HG03575 (cell line): ENCODE measurements around the gene ZMAT1.
"Not testable (repeated sequence)": the region's sequence is repeated elsewhere in the genome, so short reads cannot be mapped to it uniquely, and the experiment has no call there.

Experiments
- ATAC-seq: cut with Tn5 transposase; IDR thresholded peaks from one replicate; pipeline ENCODE4 v1.9.1; 2021; ENCODE audit not compliant: unreplicated experiment, insufficient number of reproducible peaks, low FRiP score; ENCODE audit errors: extremely low read depth

The ZMAT1 gene

DNA sequence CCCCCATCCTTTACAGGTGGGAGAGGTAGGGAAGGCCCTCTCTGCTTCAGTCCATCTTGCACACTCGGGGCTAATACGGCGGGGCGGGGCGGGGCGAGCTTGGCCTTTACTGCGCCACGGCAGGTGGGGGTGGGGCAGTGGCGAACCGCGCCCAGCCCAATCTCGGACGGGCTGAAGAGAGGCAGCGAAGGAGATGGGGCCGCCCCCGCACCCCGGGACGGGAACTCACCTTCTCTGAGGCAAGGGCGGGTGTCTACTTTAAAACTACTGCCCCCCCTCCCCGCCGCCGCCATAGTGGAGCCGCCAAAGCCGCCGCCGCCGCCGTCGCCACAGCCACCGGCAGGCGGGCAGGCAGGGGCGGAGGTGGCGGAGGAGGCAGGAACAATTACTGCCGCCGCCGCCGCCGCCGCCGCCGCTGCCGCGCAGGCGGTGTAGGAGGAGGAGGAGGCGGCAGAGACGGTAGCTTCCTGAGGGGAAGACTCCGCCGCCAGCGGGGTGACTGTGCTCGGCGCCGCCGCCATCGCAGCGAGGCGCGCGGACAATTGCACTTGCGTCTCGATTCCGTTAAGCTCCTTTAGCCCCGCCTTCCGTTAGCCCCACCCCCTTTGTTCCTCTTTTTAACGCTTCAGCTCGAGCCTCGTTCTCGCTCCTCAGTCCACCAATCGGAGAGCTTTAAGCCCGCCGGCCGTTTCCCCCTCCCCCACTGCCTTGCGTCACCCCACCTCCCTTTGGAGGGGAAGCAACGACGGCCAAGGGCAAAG is at the start of gene ZMAT1:
ZMAT1 (minus strand) TSS at position 540 of the 761 bp plus-strand sequence; CDS start at position 521, 19 bp downstream.
- ATAC-seq, result peak; percentile 49

DNA sequence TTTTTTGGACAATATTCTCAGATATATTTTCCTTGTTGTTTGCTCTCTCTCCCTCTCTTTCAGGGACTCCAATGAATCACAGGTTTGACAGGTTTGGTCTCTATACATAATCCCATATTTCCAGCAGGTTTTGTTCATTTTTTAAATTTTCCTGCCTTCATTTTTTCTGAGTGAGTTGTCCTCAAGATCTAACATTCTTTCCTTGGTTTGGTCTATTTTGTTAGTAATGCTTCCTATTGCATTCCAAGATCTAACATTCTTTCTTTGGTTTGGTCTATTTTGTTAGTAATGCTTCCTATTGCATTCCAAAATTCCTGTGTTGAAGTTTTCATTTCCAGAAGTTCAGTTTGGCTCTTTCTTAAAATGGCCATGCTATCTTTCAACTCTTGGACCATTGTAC is 45.3 kb upstream of the ZMAT1 start:
- no peak for ATAC-seq

DNA sequence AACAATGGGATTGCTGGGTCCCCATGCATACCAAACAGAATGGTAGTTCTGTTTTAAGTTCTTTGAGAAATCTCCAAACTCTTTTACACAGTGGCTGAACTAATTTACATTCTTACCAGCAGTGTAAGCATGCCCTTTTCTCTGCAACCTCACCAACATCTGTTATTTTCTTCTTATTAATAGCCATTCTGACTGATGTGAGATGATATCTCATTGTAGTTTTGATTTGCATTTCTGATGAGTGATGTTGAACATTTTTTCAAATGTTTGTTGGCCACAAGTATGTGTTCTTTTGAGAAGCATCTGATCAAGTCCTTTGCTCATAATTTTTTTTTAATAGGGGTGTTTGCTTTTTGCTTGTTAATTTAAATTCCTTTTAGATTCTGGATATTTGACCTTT is 41.2 kb upstream of the ZMAT1 start:
- ATAC-seq, result no peak

- not testable (repeated sequence) for ATAC-seq
Observed at GRCh38 chrX:101964923-101965539, 33.2 kb upstream of the ZMAT1 start.

GRCh38 chrX:101958139-101958538 is 26.3 kb upstream of the ZMAT1 start:
- no peak for ATAC-seq

- ATAC-seq, result no peak
Observed at GRCh38 chrX:101957174-101957573, 25.3 kb upstream of the ZMAT1 start.

DNA sequence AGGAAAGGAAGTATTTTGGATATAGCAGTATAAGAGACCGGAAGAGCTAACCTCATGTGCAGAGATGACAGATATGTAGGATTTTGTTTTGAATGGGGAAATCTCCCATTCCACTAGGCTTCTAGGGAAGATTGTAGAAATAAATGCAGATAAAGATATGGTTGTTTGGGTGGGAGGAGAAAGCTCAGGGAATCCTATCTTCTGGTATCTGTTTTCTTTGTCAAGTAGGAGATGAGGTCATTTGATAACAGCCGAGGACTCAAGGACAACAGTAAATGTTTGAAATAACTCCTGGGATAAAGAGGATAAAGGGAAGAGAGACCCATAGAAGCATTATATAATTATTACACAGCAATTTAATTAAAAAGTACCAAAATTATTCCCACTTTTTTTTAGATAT is 24.7 kb upstream of the ZMAT1 start:
- ATAC-seq, result no peak

DNA sequence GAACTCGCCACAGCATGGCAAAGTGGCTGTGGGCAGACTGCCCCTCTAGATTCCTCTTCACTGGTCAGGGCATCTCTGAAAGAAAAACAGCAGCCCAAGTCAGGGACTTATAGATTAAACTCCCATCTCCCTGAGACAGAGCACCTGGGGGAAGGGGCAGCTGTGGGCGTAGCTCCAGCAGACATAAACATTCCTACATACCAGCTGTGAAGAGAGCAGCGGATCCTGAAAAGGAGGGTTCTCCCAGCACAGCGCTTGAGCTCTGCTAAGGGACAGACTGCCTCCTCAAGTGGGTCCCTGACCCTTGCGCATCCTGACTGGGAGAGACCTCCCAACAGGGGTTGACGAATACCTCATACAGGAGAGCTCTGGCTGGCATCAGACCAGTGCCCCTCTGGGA is 18.8 kb upstream of the ZMAT1 start:
- ATAC-seq, result no peak

DNA sequence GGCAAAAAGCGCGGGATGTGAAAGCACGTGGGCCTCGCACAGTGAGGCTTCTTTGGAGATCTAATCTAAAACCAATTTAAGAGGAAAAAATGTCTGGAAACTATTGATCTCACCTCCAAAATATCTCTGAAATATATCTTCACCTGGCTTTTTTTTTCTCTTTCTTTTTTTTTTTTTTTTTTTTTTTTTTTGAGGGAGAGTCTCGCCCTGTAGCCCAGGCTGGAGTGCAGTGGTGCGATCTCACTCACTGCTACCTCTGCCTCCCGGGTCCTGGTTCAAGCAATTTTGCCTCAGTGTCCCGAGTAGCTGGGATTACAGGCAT is 383 bp upstream of the ZMAT1 start:
- no peak for ATAC-seq

- no peak for ATAC-seq
Observed at GRCh38 chrX:101931136-101931487, 715 bp downstream of the ZMAT1 start.

DNA sequence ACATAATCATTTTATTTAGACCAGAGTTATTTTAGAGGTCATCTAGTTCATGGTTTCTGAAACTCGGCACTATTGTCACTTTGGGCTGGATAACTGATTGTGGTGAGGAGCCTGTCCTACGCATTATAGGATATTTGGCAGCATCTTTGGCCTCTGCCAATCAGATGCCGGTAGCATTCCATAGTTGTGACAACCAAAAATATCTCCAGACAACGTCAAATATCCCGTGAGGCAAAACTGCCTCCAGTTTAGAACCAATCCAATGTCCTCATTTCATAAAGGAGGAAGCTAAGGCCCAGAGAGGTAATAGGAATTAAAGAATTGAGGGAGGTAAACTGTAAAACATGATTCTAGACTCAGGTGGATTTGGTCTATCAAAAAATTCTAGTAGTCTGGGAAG is 6.1 kb downstream of the ZMAT1 start:
- no peak for ATAC-seq

DNA sequence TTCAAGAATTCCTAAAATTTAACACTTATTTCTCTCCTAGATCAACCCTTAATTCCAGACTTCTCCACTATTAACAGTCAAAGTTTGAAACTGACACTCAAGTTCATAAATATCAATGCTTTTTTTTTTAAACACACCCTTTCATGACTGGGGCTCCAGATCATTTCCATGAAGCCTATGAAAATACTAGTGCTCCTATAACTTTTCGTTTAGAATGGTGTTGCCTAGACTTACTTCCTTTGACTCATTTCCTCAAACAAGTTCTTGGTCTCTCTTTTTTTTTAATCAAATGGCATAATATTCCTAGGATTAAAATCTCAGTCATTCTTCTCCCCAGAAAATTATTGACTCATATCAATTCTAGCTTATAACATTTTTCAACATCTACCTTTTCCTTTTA is 13.1 kb downstream of the ZMAT1 start:
- no peak for ATAC-seq

GRCh38 chrX:101906136-101906796 is 25.6 kb downstream of the ZMAT1 start:
- no peak for ATAC-seq

- no peak for ATAC-seq
Observed at GRCh38 chrX:101904996-101905395, 26.8 kb downstream of the ZMAT1 start.
